Epithelial cell of proximal tubule (primary cell): Measurements from ENCODE around the gene TMEM30A. TPM values are rescaled to one million over a fixed set of nuclear protein-coding genes. Genes with fewer than 3 reads are reported as not detected.

Source experiments
- DNase-seq: peaks from one replicate; pipeline ENCODE4 v3.0.0-alpha.2; 2011; ENCODE audit warnings: low read depth
- H3K4me3 ChIP-seq: 2 replicates; pipeline ENCODE4 v1.5.1; 2011; ENCODE audit warnings: low read depth, mild to moderate bottlenecking, low read length
- CTCF ChIP-seq: conservative IDR thresholded peaks from 2 replicates; pipeline ENCODE4 v1.5.1; 2012; ENCODE audit warnings: low read depth, mild to moderate bottlenecking, low read length
- total RNA-seq: library from RNA; depleted of rRNA; stranded (reverse); fragments of >200 nt; gene quantifications from 2 replicates; pipeline ENCODE4 v1.2.3, GENCODE V29; 2015

The TMEM30A gene
- total RNA-seq, 1 donor from 2014 or later, result 73.1 TPM

GRCh38 chr6:75261299-75261698 is 23.3 kb downstream of the TMEM30A start:
- DNase-seq, result no peak
- TF ChIP-seq CTCF, result no peak
- H3K4me3 ChIP-seq, result no peak overlapping the region

GRCh38 chr6:75257343-75258087 is 27.1 kb downstream of the TMEM30A start:
- no peak overlapping the region for H3K4me3 ChIP-seq
- no peak for DNase-seq
- TF ChIP-seq CTCF, result no peak

- TF ChIP-seq CTCF, result no peak
- H3K4me3 ChIP-seq, result no peak overlapping the region
- DNase-seq, result no peak
These were observed 34.0 kb downstream of the TMEM30A start for GRCh38 chr6:75250552-75250951.

GRCh38 chr6:75249837-75250236 is 34.8 kb downstream of the TMEM30A start:
- TF ChIP-seq CTCF, result no peak
- no peak overlapping the region for H3K4me3 ChIP-seq
- no peak for DNase-seq

GRCh38 chr6:75246386-75246785 is 38.2 kb downstream of the TMEM30A start:
- TF ChIP-seq CTCF, result no peak
- no peak for DNase-seq
- no peak overlapping the region for H3K4me3 ChIP-seq

- peak overlapping the region; percentile 87 for H3K4me3 ChIP-seq
- no peak for DNase-seq
- TF ChIP-seq CTCF, result no peak
These were observed 40.5 kb downstream of the TMEM30A start for GRCh38 chr6:75244063-75244584.
